Ascending aorta (tissue), 2 donors: ENCODE results near the gene AHSA1. TPM values are rescaled to one million over a fixed set of nuclear protein-coding genes. Genes with fewer than 3 reads are reported as not detected.
"Not testable (repeated sequence)": the region's sequence is repeated elsewhere in the genome, so short reads cannot be mapped to it uniquely, and the experiment has no call there.

Source experiments
- DNase-seq, 2 donors: peaks; one replicate each; pipeline ENCODE4 v3.0.0-alpha.2; 2019; ENCODE audit warnings: low spot score in 2 of 2
- H3K27ac ChIP-seq, 2 donors: fragments of 200-600 bp; sonication (generic); one replicate each; pipeline ENCODE4 v1.5.1; 2016 to 2017; ENCODE audit warnings: mild to moderate bottlenecking in 1 of 2
- H3K27me3 ChIP-seq: fragments of 200-600 bp; sonication (generic); one replicate; pipeline ENCODE4 v1.5.1; 2017
- H3K36me3 ChIP-seq, 2 donors: fragments of 200-600 bp; sonication (generic); one replicate each; pipeline ENCODE4 v1.5.1; 2016
- H3K4me1 ChIP-seq, 2 donors: fragments of 200-600 bp; sonication (generic); one replicate each; pipeline ENCODE4 v1.5.1; 2016 to 2017; ENCODE audit warnings: mild to moderate bottlenecking in 1 of 2
- H3K4me3 ChIP-seq, 2 donors: fragments of 200-600 bp; sonication (generic); one replicate each; pipeline ENCODE4 v1.5.1; 2016 to 2017; ENCODE audit warnings: mild to moderate bottlenecking in 1 of 2
- H3K9me3 ChIP-seq, 2 donors: fragments of 200-600 bp; sonication (generic); one replicate each; pipeline ENCODE4 v1.5.1; 2016
- intact Hi-C: fragments of 100-400 bp; cut with DNase I; formaldehyde crosslinking; loops from one replicate; pipeline ENCODE4 v1.15.1; 2023
- total RNA-seq: library from RNA; depleted of rRNA; stranded (reverse); fragments of >200 nt; gene quantifications from one replicate; pipeline ENCODE4 v1.1.0, GENCODE V29; 2016
- TF ChIP-seq, protein P1 (sequence below), 3 experiments: fragments of 200-600 bp in 2 of 3; fragments of 450-650 bp in 1 of 3; sonication (generic) in 2 of 3; IDR thresholded peaks; one replicate each; pipeline ENCODE4 v1.5.1; 2016 to 2019; ENCODE audit warnings: antibody characterized with exemption in 3 of 3, mild to moderate bottlenecking in 1 of 3, moderate library complexity in 1 of 3

Gene AHSA1
- total RNA-seq, result 123 TPM

DNA sequence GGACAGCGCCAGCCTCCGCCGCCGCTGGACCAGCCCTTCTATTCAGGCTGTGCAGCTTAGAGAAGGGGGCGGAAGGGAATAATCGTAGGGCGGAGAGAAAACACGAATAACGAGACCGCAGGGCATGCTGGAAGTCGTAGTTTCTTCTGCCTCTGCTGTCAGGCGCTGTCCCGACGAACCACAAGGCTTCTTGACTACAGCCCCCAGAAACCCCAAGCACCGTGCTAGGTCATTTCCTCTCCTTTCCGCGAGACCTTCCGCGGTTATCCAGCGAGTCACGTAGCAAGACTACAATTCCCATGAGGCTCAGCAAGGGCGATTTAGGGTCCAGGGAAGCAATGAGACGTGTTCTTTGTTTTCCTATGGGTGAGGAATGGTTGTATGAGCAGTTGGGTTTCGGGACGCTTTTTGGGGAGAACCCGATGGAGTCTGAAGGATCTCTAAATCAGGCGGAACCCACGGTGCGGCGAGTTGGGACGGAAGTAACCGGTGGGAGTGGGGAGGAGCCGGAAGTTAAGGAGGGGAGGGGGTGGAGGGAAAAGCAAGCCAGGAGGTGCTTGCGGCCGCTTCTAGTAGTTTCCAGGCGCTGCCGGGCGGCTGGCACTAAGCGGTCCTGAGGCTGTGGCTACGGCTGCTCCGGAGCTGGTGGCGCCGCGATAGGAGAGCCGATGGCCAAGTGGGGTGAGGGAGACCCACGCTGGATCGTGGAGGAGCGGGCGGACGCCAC lies at the start of gene AHSA1, which contains the start of gene VIPAS39:
TSS of gene AHSA1 (plus strand) at position 572 of the 727 bp plus-strand sequence. CDS start at position 669, 97 bp downstream.
TSS of gene VIPAS39 (minus strand) at position 80 of the 727 bp plus-strand sequence. CDS start 3,499 bp downstream, outside the sequence.
- Histone ChIP-seq H3K27ac (peak within 1 kb of the TSS; percentile 86 to 90), H3K36me3 (peaks cover 27 to 40% of the 10 kb centered on the region in 2 donors), H3K9me3 (no peaks in the 10 kb centered on the region), H3K4me3 (peak within 1 kb of the TSS; percentile 71 to 92), H3K27me3 (no peaks in the 10 kb centered on the region), H3K4me1 (peaks cover 5 to 23% of the 10 kb centered on the region in 2 donors)
- peak; percentile 94 to 98 for DNase-seq
- TF ChIP-seq, protein P1, sequence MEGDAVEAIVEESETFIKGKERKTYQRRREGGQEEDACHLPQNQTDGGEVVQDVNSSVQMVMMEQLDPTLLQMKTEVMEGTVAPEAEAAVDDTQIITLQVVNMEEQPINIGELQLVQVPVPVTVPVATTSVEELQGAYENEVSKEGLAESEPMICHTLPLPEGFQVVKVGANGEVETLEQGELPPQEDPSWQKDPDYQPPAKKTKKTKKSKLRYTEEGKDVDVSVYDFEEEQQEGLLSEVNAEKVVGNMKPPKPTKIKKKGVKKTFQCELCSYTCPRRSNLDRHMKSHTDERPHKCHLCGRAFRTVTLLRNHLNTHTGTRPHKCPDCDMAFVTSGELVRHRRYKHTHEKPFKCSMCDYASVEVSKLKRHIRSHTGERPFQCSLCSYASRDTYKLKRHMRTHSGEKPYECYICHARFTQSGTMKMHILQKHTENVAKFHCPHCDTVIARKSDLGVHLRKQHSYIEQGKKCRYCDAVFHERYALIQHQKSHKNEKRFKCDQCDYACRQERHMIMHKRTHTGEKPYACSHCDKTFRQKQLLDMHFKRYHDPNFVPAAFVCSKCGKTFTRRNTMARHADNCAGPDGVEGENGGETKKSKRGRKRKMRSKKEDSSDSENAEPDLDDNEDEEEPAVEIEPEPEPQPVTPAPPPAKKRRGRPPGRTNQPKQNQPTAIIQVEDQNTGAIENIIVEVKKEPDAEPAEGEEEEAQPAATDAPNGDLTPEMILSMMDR (IDR thresholded peaks at IDR 0.05), result no peak
- intact Hi-C loops, result loop anchor here (1.0 to 5.0 kb wide), 8 partner anchors 80 to 645 kb away; partner anchors contain the start of genes ADCK1, ANGEL1, CIPC and GSTZ1

DNA sequence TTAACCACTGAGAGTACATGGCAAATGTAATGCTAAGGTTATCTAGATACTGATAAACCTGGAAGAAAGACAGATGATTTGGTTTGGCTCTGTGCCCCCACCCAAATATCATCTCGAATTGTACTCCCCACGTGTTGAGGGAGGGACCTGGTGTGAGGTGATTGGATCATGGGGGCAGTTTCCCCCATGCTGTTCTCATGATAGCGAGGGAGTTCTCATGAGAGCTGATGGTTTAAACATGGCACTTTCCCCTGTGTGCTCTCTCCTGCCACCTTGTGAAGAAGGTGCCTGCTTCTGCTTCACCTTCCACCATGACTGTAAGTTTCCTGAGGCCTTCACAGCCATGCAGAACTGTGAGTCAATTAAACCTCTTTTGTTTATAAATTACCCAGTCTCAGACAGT lies 48.8 kb upstream of the AHSA1 start:
- TF ChIP-seq, protein P1 (IDR thresholded peaks at IDR 0.05), result no peak
- Histone ChIP-seq H3K27ac (no peak overlapping the region), H3K27me3 (no peaks in the 10 kb centered on the region), H3K4me3 (no peak overlapping the region), H3K36me3 (no peaks in the 10 kb centered on the region), H3K9me3 (no peaks in the 10 kb centered on the region), H3K4me1 (no peaks in the 10 kb centered on the region)
- intact Hi-C loops, result no loop called here
- no peak for DNase-seq

DNA sequence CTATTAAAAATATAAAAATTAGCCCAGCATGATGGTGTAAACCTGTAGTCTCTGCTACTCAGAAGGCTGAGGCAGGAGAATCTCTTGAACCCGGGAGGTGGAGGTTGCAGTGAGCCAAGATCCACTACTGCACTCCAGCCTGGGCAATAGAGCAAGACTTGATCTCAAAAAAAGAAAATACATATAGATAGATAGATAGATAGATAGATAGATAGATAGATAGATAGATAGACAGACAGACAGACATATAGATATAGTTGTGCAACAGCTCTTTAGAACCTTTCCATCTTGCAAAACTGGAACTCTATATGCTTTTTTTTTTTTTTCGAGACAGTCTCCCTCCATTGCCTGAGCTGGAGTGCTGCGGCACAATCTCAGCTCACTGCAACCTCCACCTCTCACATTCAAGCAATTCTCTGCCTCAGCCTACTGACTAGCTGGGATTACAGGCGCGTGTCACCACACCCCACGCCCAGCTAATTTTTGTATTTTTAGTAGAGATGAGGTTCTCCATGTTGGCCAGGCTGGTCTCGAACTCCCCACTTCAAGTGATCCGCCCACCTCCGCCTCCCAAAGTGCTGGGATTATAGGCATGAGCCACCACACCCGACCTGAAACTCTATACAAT lies 42.4 kb upstream of the AHSA1 start:
- H3K27me3 ChIP-seq, H3K4me1 ChIP-seq, H3K27ac ChIP-seq, intact Hi-C loops, DNase-seq, H3K36me3 ChIP-seq, H3K4me3 ChIP-seq: not testable (repeated sequence)
- H3K9me3 ChIP-seq, result peaks cover 10 to 20% of the 10 kb centered on the region in 2 donors

DNA sequence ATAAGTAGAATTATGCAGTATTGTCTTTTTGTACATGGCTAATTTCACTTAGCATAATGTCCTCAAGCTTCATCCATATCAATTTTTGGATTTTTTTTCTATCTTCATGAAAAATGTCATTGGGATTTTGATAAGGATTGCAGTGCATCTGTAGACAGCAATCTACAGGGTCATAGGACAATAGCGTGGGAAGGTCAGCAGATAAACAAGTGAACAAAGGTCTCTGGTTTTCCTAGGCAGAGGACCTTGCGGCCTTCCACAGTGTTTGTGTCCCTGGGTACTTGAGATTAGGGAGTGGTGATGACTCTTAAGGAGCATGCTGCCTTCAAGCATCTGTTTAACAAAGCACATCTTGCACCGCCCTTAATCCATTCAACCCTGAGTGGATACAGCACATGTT lies 41.8 kb upstream of the AHSA1 start:
- intact Hi-C loops, H3K27ac ChIP-seq, H3K4me1 ChIP-seq, DNase-seq, H3K36me3 ChIP-seq, H3K4me3 ChIP-seq, H3K27me3 ChIP-seq: not testable (repeated sequence)
- H3K9me3 ChIP-seq, result peaks cover 10 to 26% of the 10 kb centered on the region in 2 donors

- H3K4me1 ChIP-seq, result no peaks in the 10 kb centered on the region
- H3K27ac ChIP-seq, result no peak overlapping the region
- DNase-seq, result no peak
- H3K27me3 ChIP-seq, result no peaks in the 10 kb centered on the region
- H3K36me3 ChIP-seq, result peaks cover 3 to 10% of the 10 kb centered on the region in 2 donors
- H3K9me3 ChIP-seq, result peaks cover 10 to 28% of the 10 kb centered on the region in 2 donors
- intact Hi-C loops, result no loop called here
- TF ChIP-seq, protein P1 (IDR thresholded peaks at IDR 0.05), result no peak
- no peak overlapping the region for H3K4me3 ChIP-seq
These were observed 41.1 kb upstream of the AHSA1 start for GRCh38 chr14:77416836-77417235.

GRCh38 chr14:77421201-77421600 lies 36.7 kb upstream of the AHSA1 start:
- no peak for DNase-seq
- TF ChIP-seq, protein P1 (IDR thresholded peaks at IDR 0.05), result no peak
- no peaks in the 10 kb centered on the region for H3K27me3 ChIP-seq
- peaks cover 34 to 53% of the 10 kb centered on the region in 2 donors for H3K36me3 ChIP-seq
- no peak overlapping the region for H3K27ac ChIP-seq
- H3K4me3 ChIP-seq, result no peak overlapping the region
- intact Hi-C loops, result no loop called here
- no peaks in the 10 kb centered on the region for H3K4me1 ChIP-seq
- H3K9me3 ChIP-seq, result peaks cover 10 to 28% of the 10 kb centered on the region in 2 donors
